HG03442 (cell line): ENCODE results near the gene TMEM30A.

Experiments
- ATAC-seq: cut with Tn5 transposase; IDR thresholded peaks from one replicate; pipeline ENCODE4 v1.9.1; 2021; ENCODE audit warnings: mild to moderate bottlenecking, moderate library complexity; ENCODE audit not compliant: unreplicated experiment

TMEM30A gene

DNA sequence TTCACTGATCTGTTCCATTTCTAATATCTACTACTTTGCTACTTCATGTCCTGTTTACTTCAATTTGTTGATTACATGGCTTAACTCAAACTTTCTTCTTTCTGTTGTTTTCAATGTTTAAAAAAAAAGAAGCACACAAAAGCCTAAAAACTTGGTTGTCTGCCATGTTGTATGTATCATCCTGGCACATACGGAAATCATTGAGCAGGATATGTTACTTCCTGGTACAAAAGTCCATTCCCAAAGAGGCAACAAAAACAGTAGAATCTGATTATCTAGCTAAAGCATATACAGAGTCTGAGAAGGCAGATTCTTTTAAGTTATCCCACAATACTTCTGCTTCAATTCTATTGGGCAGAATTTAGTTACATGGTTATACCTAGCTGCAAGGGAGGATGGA lies 64.2 kb downstream of the TMEM30A start:
- ATAC-seq, result no peak

DNA sequence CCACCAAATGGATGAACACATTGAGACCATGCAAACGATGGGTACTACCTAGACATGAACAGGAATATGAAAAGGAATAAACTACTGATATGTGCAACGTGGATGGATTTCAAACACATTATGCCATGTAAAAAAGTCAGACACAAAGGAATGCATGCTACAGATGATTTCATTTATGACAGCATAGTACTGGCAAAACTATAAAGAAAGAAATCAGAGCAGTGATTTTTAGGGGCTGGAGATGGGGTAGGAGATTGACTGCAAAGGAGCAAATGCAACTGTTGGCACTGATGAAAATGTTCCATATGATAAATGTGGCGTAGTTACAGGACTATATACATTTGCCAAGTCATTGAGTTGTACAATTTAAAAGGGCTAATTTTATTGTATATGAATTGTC lies 65.3 kb downstream of the TMEM30A start:
- no peak for ATAC-seq

- ATAC-seq, result no peak
These were observed 67.4 kb downstream of the TMEM30A start for GRCh38 chr6:75217193-75217592.

- ATAC-seq, result no peak
These were observed 69.3 kb downstream of the TMEM30A start for GRCh38 chr6:75215291-75215690.

DNA sequence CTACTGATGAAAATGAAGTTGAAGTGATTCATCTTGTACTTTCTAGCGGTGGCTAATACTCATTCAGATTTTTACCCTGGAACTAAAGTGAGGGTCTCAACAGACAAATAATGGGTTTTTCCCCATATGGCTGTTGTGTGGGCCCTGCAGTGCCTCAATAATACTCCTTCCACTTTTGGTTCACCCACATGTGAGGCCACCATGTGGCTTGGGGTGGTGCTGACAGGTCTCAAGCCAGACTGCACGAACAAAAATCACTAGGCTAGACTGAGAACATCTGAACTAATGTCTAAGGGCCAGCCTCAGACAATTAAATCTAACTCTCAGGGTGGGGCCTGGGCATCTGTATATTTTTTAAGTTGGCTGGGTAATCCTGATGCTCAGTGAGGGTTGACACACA lies 70.9 kb downstream of the TMEM30A start:
- ATAC-seq, result peak; percentile 51

- ATAC-seq, result no peak
These were observed 71.5 kb downstream of the TMEM30A start for GRCh38 chr6:75213112-75213511.

DNA sequence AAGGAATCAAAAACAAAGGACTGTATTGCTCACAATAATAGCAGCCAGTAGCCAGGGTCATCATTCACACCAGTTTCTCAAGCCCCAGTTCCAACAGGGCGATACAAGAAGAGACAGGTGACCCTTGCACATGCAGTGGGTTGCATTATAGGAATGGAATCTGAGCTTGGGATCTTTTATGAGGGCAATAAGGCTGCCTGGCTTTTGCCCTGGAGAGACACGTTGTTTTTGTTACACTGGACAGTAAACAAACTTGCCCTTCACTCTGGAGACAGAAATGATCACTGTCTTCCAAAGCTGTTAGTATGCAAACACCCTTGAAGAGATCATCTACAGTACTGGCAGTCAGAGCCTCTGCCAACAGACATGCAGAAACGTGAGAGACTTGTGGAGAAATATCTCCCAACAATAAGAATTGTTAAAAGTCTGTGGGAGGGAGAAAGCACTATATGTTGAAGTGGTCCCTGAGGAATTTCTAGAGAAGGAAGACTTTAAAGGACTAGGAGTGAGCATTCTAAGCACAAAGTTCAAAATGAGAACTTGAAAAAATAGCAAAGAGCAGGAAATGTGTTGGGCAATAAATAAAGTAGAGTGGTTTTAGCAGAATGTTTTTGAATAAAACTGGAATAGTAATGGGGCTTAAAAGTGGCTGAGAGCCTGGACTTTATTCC lies 72.5 kb downstream of the TMEM30A start:
- ATAC-seq, result no peak

- no peak for ATAC-seq
These were observed 73.5 kb downstream of the TMEM30A start for GRCh38 chr6:75210885-75211739.

GRCh38 chr6:75209184-75209723 lies 75.3 kb downstream of the TMEM30A start:
- no peak for ATAC-seq

DNA sequence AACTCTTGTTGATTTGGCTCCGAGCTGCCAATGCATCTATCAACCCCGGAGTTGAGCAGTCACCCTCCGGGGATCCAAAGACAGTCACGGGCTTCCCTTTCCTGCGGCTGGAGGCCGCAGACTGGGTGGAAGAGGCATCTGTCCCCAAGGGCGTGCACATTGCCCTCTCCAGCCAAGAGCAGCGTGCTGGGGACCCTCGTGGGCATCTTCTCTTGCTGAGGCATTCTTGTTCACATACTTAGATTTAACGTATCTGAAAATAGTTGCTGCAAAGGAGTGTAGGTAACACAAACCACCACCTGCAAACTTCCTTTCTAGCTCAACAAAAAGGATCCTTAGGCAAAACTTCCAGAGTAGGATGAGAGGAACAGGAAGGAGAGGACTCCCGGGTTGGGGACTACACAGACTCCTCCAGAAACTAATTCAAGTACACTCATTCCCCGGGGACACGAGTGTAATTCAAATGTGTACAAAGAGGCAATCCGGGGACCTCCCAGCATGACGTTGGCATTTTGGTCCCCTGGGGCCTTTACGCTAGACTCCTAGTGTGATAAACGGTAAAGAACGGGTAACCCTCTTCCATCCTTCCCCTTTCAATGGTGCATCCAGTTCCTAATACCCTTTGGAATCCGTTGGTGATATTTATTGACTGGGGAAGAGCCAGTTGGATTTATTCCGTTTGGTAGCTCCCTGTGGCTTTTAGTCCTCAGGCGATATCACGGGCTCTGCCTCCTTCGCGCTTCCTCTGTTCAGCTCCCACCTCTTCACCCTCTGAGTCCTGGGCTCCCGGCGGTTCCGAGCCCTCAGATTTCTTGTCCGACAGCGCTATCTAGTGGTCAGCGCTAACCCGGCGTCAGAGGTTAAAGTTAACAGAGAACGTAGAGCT lies 76.1 kb downstream of the TMEM30A start:
- peak; percentile 79 for ATAC-seq

DNA sequence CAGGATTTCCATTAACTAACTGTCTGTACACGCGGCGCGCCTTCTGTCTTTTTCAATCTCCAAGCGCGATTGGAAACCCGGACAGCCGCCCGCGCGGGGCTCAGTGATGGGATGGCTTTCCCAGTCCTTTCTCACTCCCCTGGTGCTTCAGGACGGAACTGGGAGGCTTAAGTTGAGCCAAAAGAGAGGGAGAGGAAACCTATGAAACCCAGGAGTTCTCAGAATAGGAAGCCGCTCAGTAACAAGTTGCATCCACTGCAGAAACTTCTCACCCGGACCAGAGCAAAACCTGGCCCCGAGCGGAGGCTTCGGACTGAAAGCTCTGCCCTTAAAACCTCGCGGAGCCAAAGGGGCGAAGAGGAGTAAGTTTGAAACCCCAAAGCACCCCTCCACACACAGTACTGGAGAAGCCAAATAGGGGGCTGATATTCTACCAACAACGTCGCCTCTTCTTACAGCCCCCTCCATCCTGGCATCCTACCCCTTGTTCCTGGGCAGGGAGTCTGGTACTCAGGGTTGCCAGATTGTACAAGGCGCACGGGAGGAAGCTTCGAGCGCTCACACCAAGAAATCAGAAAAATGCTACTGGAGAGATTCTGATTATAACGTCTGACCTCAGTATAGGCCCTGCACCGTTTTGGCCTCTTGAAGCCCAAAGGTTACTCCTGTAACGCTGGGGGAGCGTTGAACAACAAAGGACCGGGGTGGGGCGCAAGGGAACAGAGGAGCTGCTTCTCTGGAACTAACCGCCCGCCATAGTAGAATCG lies 77.8 kb downstream of the TMEM30A start:
- ATAC-seq, result no peak

GRCh38 chr6:75205776-75206575 lies 78.6 kb downstream of the TMEM30A start, which contains the start of gene COL12A1:
COL12A1 (minus strand) TSS chr6:75206053; CDS start chr6:75202792, 3,261 bp downstream.
- ATAC-seq, result no peak

- no peak for ATAC-seq
These were observed 79.4 kb downstream of the TMEM30A start for GRCh38 chr6:75204959-75205775.

GRCh38 chr6:75204217-75204958 lies 80.2 kb downstream of the TMEM30A start:
- no peak for ATAC-seq

GRCh38 chr6:75203721-75204120 lies 80.9 kb downstream of the TMEM30A start:
- ATAC-seq, result no peak
